HG03280 (cell line): ENCODE measurements around the gene LOXL4.

ENCODE experiments used
- ATAC-seq: cut with Tn5 transposase; IDR thresholded peaks from one replicate; pipeline ENCODE4 v1.9.1; 2021; ENCODE audit warnings: mild to moderate bottlenecking, moderate library complexity; ENCODE audit not compliant: unreplicated experiment

The LOXL4 gene

GRCh38 chr10:98265403-98266378 lies 2.3 kb downstream of the LOXL4 start:
- ATAC-seq, result no peak

GRCh38 chr10:98264378-98265065 lies 3.5 kb downstream of the LOXL4 start:
- no peak for ATAC-seq

- no peak for ATAC-seq
Measured at GRCh38 chr10:98263088-98263487, 4.9 kb downstream of the LOXL4 start.

GRCh38 chr10:98262571-98262970 lies 5.4 kb downstream of the LOXL4 start:
- no peak for ATAC-seq

- ATAC-seq, result no peak
Measured at GRCh38 chr10:98261436-98262277, 6.3 kb downstream of the LOXL4 start.

GRCh38 chr10:98260752-98261151 lies 7.2 kb downstream of the LOXL4 start:
- no peak for ATAC-seq

- no peak for ATAC-seq
Measured at GRCh38 chr10:98260350-98260749, 7.6 kb downstream of the LOXL4 start.

GRCh38 chr10:98259606-98260315 lies 8.2 kb downstream of the LOXL4 start:
- ATAC-seq, result no peak

- no peak for ATAC-seq
Measured at GRCh38 chr10:98258683-98259454, 9.1 kb downstream of the LOXL4 start.

- no peak for ATAC-seq
Measured at GRCh38 chr10:98257961-98258360, 10.0 kb downstream of the LOXL4 start.

- no peak for ATAC-seq
Measured at GRCh38 chr10:98257198-98257597, 10.8 kb downstream of the LOXL4 start.

- no peak for ATAC-seq
Measured at GRCh38 chr10:98256692-98257091, 11.3 kb downstream of the LOXL4 start.

GRCh38 chr10:98255146-98255877 lies 12.7 kb downstream of the LOXL4 start:
- ATAC-seq, result no peak

GRCh38 chr10:98254234-98254974 lies 13.6 kb downstream of the LOXL4 start:
- no peak for ATAC-seq

- no peak for ATAC-seq
Measured at GRCh38 chr10:98253499-98253898, 14.5 kb downstream of the LOXL4 start.

- no peak for ATAC-seq
Measured at GRCh38 chr10:98252464-98252863, 15.5 kb downstream of the LOXL4 start.

GRCh38 chr10:98251399-98251798 lies 16.6 kb downstream of the LOXL4 start:
- ATAC-seq, result no peak

- ATAC-seq, result no peak
Measured at GRCh38 chr10:98249134-98249533, 18.9 kb downstream of the LOXL4 start.
